ENCODE data around the gene ZFAND2A.
"Not testable (repeated sequence)": the region's sequence is repeated elsewhere in the genome, so short reads cannot be mapped to it uniquely, and the experiment has no call there.

ZFAND2A gene

DNA sequence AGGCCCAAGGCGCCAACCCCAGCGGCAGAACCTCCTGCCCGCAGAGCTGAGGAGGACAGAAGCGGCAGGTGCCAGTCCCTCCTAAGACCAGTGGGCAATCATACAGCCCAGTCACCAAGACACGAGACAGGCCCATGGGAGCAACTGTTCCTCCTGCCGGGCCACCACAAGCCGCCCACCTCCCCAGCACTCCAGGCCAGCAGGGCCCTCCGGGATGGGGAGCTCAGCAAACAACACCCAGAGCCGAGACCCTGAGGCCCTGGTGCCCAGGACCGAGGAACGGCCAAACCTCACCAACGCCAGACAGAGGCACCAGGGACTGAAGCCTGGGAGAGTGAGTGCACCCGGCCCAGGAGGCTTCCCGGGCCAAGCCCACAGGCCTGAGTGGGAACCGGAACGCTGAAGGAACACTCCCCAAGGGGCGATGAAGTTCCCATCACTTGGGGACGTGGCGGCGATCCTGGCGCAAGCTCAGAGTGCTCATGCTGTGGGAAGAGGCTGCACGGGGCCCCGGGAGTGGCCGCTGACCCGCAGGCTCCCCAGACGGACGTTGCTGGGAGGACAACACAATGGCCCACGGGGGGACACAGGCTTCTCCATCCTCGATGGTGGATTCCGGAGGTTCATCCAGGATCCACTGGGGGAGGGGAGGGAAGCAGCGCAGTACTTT is 37.0 kb downstream of the ZFAND2A start:
- peaks cover 5% of the 10 kb centered on the region for H3K4me1 ChIP-seq (ENCODE audit: control insufficient read depth, insufficient read depth, low read length)
- H3K9ac ChIP-seq (ENCODE audit: low read length) = no peak overlapping the region
- no peaks in the 10 kb centered on the region for H3K36me3 ChIP-seq (ENCODE audit: control insufficient read depth, insufficient read depth, low read length)
- no peak overlapping the region for H3K4me3 ChIP-seq (ENCODE audit: low read length)
- no peaks in the 10 kb centered on the region for H3K27me3 ChIP-seq (ENCODE audit: control insufficient read depth, insufficient read depth, low read length)
- peak overlapping the region; percentile 76 for H3K27ac ChIP-seq (ENCODE audit: low read depth, low read length)

- no peaks in the 10 kb centered on the region for H3K36me3 ChIP-seq (ENCODE audit: control insufficient read depth, insufficient read depth, low read length)
- no peak overlapping the region for H3K4me3 ChIP-seq (ENCODE audit: low read length)
- no peak overlapping the region for H3K9ac ChIP-seq (ENCODE audit: low read length)
- H3K4me1 ChIP-seq (ENCODE audit: control insufficient read depth, insufficient read depth, low read length) = peaks cover 5% of the 10 kb centered on the region
- no peak overlapping the region for H3K27ac ChIP-seq (ENCODE audit: low read depth, low read length)
- no peaks in the 10 kb centered on the region for H3K27me3 ChIP-seq (ENCODE audit: control insufficient read depth, insufficient read depth, low read length)
These were observed 37.8 kb downstream of the ZFAND2A start for GRCh38 chr7:1121886-1122831.

- no peaks in the 10 kb centered on the region for H3K36me3 ChIP-seq (ENCODE audit: control insufficient read depth, insufficient read depth, low read length)
- no peak overlapping the region for H3K9ac ChIP-seq (ENCODE audit: low read length)
- H3K4me1 ChIP-seq (ENCODE audit: control insufficient read depth, insufficient read depth, low read length) = peaks cover 5% of the 10 kb centered on the region
- no peak overlapping the region for H3K27ac ChIP-seq (ENCODE audit: low read depth, low read length)
- H3K27me3 ChIP-seq (ENCODE audit: control insufficient read depth, insufficient read depth, low read length) = no peaks in the 10 kb centered on the region
- H3K4me3 ChIP-seq (ENCODE audit: low read length) = no peak overlapping the region
These were observed 38.5 kb downstream of the ZFAND2A start for GRCh38 chr7:1121476-1121875.

GRCh38 chr7:1120791-1121190 is 39.2 kb downstream of the ZFAND2A start:
- Histone ChIP-seq H3K27ac (ENCODE audit: low read depth, low read length) (no peak overlapping the region), H3K36me3 (ENCODE audit: control insufficient read depth, insufficient read depth, low read length) (no peaks in the 10 kb centered on the region), H3K27me3 (ENCODE audit: control insufficient read depth, insufficient read depth, low read length) (no peaks in the 10 kb centered on the region)

DNA sequence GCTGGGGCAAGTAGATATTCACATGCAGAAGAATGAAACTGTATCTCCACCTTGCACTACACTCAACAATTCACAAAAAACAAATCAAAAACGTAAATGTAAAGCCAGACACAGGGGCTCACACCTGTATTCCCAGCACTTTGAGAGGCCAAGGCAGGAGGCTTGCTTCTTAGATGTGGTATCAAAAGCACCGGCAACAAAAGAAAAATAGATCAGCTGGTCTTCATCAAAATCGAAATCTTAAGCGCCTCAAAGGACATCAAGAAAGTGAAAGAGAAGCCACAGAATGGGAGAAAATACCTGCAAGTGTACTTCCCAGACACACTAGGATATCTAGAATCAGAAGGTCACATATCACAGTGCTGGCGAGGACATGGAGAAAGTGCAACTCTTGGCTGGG is 40.8 kb downstream of the ZFAND2A start:
- H3K9ac ChIP-seq (ENCODE audit: low read length) = no peak overlapping the region
- H3K36me3 ChIP-seq (ENCODE audit: control insufficient read depth, insufficient read depth, low read length) = no peaks in the 10 kb centered on the region
- H3K4me3 ChIP-seq (ENCODE audit: low read length) = no peak overlapping the region
- H3K27ac ChIP-seq (ENCODE audit: low read depth, low read length) = no peak overlapping the region
- H3K4me1 ChIP-seq (ENCODE audit: control insufficient read depth, insufficient read depth, low read length) = peaks cover 4% of the 10 kb centered on the region
- no peaks in the 10 kb centered on the region for H3K27me3 ChIP-seq (ENCODE audit: control insufficient read depth, insufficient read depth, low read length)

More at GRCh38 chr7:1120791-1121190, 39.2 kb downstream of the ZFAND2A start:
- Histone ChIP-seq H3K9ac (ENCODE audit: low read length) (no peak overlapping the region), H3K4me1 (ENCODE audit: control insufficient read depth, insufficient read depth, low read length) (peaks cover 5% of the 10 kb centered on the region), H3K4me3 (ENCODE audit: low read length) (no peak overlapping the region)

- H3K4me3 ChIP-seq (ENCODE audit: low read length) = no peak overlapping the region
These were observed 42.6 kb downstream of the ZFAND2A start for GRCh38 chr7:1117321-1117928.

GRCh38 chr7:1116383-1117008 is 43.5 kb downstream of the ZFAND2A start:
- not testable (repeated sequence) for H3K36me3 ChIP-seq (ENCODE audit: control insufficient read depth, insufficient read depth, low read length)

More at GRCh38 chr7:1117321-1117928, 42.6 kb downstream of the ZFAND2A start:
- no peak overlapping the region for H3K27ac ChIP-seq (ENCODE audit: low read depth, low read length)
- no peaks in the 10 kb centered on the region for H3K36me3 ChIP-seq (ENCODE audit: control insufficient read depth, insufficient read depth, low read length)
- no peaks in the 10 kb centered on the region for H3K4me1 ChIP-seq (ENCODE audit: control insufficient read depth, insufficient read depth, low read length)
- no peak overlapping the region for H3K9ac ChIP-seq (ENCODE audit: low read length)
- H3K27me3 ChIP-seq (ENCODE audit: control insufficient read depth, insufficient read depth, low read length) = no peaks in the 10 kb centered on the region

GRCh38 chr7:1115171-1116045 is 44.6 kb downstream of the ZFAND2A start:
- H3K27me3 ChIP-seq (ENCODE audit: control insufficient read depth, insufficient read depth, low read length); H3K9ac ChIP-seq (ENCODE audit: low read length); H3K36me3 ChIP-seq (ENCODE audit: control insufficient read depth, insufficient read depth, low read length); H3K27ac ChIP-seq (ENCODE audit: low read depth, low read length); H3K4me3 ChIP-seq (ENCODE audit: low read length); H3K4me1 ChIP-seq (ENCODE audit: control insufficient read depth, insufficient read depth, low read length): not testable (repeated sequence)

More at GRCh38 chr7:1116383-1117008, 43.5 kb downstream of the ZFAND2A start:
- not testable (repeated sequence) for H3K4me3 ChIP-seq (ENCODE audit: low read length); H3K27ac ChIP-seq (ENCODE audit: low read depth, low read length); H3K4me1 ChIP-seq (ENCODE audit: control insufficient read depth, insufficient read depth, low read length); H3K9ac ChIP-seq (ENCODE audit: low read length); H3K27me3 ChIP-seq (ENCODE audit: control insufficient read depth, insufficient read depth, low read length)

DNA sequence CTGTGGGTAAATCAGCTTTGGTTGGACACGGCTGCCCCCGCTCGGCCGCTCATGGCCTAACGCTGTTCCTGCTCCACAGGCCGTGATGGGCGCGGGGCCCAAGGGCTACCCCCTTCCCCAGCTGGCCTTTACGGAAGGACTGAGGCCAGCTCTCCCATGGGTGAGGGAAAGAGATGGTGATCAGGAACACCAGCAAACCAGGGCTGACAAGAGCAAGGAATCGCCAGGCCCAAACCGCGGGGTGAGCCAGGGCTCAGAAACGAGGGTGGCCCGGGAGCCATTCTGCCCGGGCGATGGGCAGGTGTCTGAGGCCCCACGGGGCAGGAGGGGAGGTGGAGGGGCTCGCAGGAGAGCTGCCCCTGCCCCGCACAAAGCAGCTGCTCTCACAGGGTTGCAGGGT is 45.5 kb downstream of the ZFAND2A start:
- Histone ChIP-seq H3K36me3 (ENCODE audit: control insufficient read depth, insufficient read depth, low read length) (no peaks in the 10 kb centered on the region), H3K9ac (ENCODE audit: low read length) (no peak overlapping the region), H3K4me3 (ENCODE audit: low read length) (no peak overlapping the region), H3K27me3 (ENCODE audit: control insufficient read depth, insufficient read depth, low read length) (no peaks in the 10 kb centered on the region), H3K4me1 (ENCODE audit: control insufficient read depth, insufficient read depth, low read length) (no peaks in the 10 kb centered on the region), H3K27ac (ENCODE audit: low read depth, low read length) (no peak overlapping the region)

- H3K9ac ChIP-seq (ENCODE audit: low read length) = no peak overlapping the region
- no peak overlapping the region for H3K27ac ChIP-seq (ENCODE audit: low read depth, low read length)
- no peaks in the 10 kb centered on the region for H3K4me1 ChIP-seq (ENCODE audit: control insufficient read depth, insufficient read depth, low read length)
- H3K27me3 ChIP-seq (ENCODE audit: control insufficient read depth, insufficient read depth, low read length) = no peaks in the 10 kb centered on the region
- H3K36me3 ChIP-seq (ENCODE audit: control insufficient read depth, insufficient read depth, low read length) = no peaks in the 10 kb centered on the region
- H3K4me3 ChIP-seq (ENCODE audit: low read length) = no peak overlapping the region
These were observed 45.9 kb downstream of the ZFAND2A start for GRCh38 chr7:1114088-1114487.

DNA sequence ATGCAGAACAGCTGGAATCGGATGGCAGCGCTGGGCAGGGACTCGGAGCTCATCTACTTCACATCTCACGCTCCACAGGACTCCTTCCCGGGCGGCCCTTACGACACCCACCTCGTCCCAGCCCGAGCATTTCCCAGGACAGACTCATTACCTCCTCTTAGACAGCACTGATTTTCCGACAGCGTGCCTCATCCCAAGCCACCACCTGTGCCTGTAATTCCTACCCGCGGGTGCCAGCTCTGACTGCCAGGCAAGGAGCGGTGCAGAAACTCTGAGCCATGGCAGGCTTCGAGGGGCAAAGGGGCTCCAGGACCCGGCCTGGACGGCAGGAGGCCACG is 46.5 kb downstream of the ZFAND2A start:
- Histone ChIP-seq H3K27me3 (ENCODE audit: control insufficient read depth, insufficient read depth, low read length) (no peaks in the 10 kb centered on the region), H3K27ac (ENCODE audit: low read depth, low read length) (no peak overlapping the region), H3K4me1 (ENCODE audit: control insufficient read depth, insufficient read depth, low read length) (no peaks in the 10 kb centered on the region), H3K36me3 (ENCODE audit: control insufficient read depth, insufficient read depth, low read length) (no peaks in the 10 kb centered on the region), H3K4me3 (ENCODE audit: low read length) (no peak overlapping the region), H3K9ac (ENCODE audit: low read length) (no peak overlapping the region)

All from rectal smooth muscle tissue (tissue), 1 donor.